OCI-LY1 (cell line): ENCODE measurements around the gene SLC13A2.

Source experiments
- H2AFZ ChIP-seq: fragments of 200-600 bp; sonication (generic), shearing (Covaris generic); 2 replicates; pipeline ENCODE4 v1.6.0; 2014; ENCODE audit warnings: antibody characterized with exemption, mild to moderate bottlenecking, low read length
- H3F3A ChIP-seq: fragments of 200-600 bp; sonication (generic), shearing (Covaris generic); 2 replicates; pipeline ENCODE4 v1.6.0; 2014; ENCODE audit warnings: mild to moderate bottlenecking, antibody characterized with exemption, low read length, moderate library complexity; ENCODE audit not compliant: insufficient read depth
- H3K27ac ChIP-seq: fragments of 200-600 bp; sonication (generic); 2 replicates; pipeline ENCODE4 v1.5.1; 2014; ENCODE audit warnings: low read length, mixed run types, mild to moderate bottlenecking, low read depth; ENCODE audit not compliant: poor library complexity, severe bottlenecking
- H3K27me3 ChIP-seq: fragments of 200-600 bp; sonication (generic); 2 replicates; pipeline ENCODE4 v1.6.0; 2014; ENCODE audit warnings: antibody characterized with exemption, mild to moderate bottlenecking, low read length, moderate library complexity; ENCODE audit not compliant: insufficient read depth
- H3K36me3 ChIP-seq: fragments of 200-600 bp; sonication (generic); 2 replicates; pipeline ENCODE4 v1.6.1; 2014; ENCODE audit warnings: mild to moderate bottlenecking, antibody characterized with exemption, low read length, moderate library complexity, mixed read lengths; ENCODE audit not compliant: insufficient read depth
- H3K4me1 ChIP-seq: fragments of 200-600 bp; sonication (generic); 2 replicates; pipeline ENCODE4 v1.5.1; 2014; ENCODE audit warnings: mild to moderate bottlenecking, low read length, moderate library complexity; ENCODE audit not compliant: insufficient read depth, severe bottlenecking
- H3K4me2 ChIP-seq: fragments of 200-600 bp; sonication (generic), shearing (Covaris generic); 2 replicates; pipeline ENCODE4 v1.6.1; 2014; ENCODE audit warnings: low read length
- H3K4me3 ChIP-seq: fragments of 200-600 bp; sonication (generic); 2 replicates; pipeline ENCODE4 v1.5.1; 2014; ENCODE audit warnings: low read length, low read depth, mild to moderate bottlenecking, mixed read lengths; ENCODE audit not compliant: poor library complexity, severe bottlenecking
- H3K79me2 ChIP-seq: fragments of 200-600 bp; shearing (Covaris generic); 2 replicates; pipeline ENCODE4 v1.6.1; 2016; ENCODE audit warnings: mixed run types, low read length, mixed read lengths; ENCODE audit not compliant: insufficient read depth
- H3K9ac ChIP-seq: fragments of 200-600 bp; sonication (generic), shearing (Covaris generic); 2 replicates; pipeline ENCODE4 v1.6.1; 2014; ENCODE audit warnings: mild to moderate bottlenecking, low read length, mixed read lengths
- H3K9me2 ChIP-seq: fragments of 200-600 bp; sonication (generic), shearing (Covaris generic); 2 replicates; pipeline ENCODE4 v1.6.1; 2014; ENCODE audit warnings: low read depth, mild to moderate bottlenecking, low read length, mixed read lengths
- H3K9me3 ChIP-seq: fragments of 200-600 bp; shearing (Covaris generic); 2 replicates; pipeline ENCODE4 v1.6.1; 2014; ENCODE audit warnings: low read length, mixed read lengths
- H4K20me1 ChIP-seq: fragments of 200-600 bp; sonication (generic), shearing (Covaris generic); 2 replicates; pipeline ENCODE4 v1.6.0; 2016; ENCODE audit warnings: mild to moderate bottlenecking, low read length; ENCODE audit not compliant: insufficient read depth
- EZH2 ChIP-seq: fragments of 200-600 bp; sonication (generic), shearing (Covaris generic); IDR thresholded peaks from 2 replicates; pipeline ENCODE4 v1.8.0; 2017; ENCODE audit warnings: borderline replicate concordance, mixed run types, mild to moderate bottlenecking, antibody characterized with exemption, low read length, moderate library complexity, mixed read lengths
- TF ChIP-seq, protein P1 (sequence below): fragments of 200-600 bp; sonication (generic), shearing (Covaris generic); IDR thresholded peaks from 2 replicates; pipeline ENCODE4 v1.5.1; 2017; ENCODE audit warnings: mild to moderate bottlenecking, antibody characterized with exemption, low read length, moderate library complexity, mixed read lengths

The SLC13A2 gene

DNA sequence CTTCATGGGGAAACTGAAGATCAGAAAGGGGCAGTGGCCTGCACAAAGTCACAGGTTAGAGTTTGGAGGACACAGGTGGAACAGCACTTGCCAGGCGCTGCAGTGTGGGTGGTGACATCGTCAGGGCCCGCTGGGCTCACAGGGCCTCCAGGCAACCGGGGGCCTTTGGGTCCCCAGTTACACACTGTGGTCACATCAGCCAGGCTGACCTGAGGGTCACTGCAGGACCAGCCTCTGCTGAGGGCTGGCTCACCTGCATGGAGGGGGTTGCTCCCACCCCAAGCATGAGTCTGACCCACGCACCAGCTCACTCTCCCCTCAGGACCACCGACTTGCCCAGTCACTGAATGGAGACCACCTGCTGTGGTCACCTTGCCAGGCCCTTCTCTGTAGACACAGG is 49.7 kb downstream of the SLC13A2 start:
- TF ChIP-seq, protein P1, sequence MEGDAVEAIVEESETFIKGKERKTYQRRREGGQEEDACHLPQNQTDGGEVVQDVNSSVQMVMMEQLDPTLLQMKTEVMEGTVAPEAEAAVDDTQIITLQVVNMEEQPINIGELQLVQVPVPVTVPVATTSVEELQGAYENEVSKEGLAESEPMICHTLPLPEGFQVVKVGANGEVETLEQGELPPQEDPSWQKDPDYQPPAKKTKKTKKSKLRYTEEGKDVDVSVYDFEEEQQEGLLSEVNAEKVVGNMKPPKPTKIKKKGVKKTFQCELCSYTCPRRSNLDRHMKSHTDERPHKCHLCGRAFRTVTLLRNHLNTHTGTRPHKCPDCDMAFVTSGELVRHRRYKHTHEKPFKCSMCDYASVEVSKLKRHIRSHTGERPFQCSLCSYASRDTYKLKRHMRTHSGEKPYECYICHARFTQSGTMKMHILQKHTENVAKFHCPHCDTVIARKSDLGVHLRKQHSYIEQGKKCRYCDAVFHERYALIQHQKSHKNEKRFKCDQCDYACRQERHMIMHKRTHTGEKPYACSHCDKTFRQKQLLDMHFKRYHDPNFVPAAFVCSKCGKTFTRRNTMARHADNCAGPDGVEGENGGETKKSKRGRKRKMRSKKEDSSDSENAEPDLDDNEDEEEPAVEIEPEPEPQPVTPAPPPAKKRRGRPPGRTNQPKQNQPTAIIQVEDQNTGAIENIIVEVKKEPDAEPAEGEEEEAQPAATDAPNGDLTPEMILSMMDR = no peak
- TF ChIP-seq EZH2 = no peak
- H3K36me3 ChIP-seq = no peaks in the 10 kb centered on the region
- H3K27ac ChIP-seq = no peak overlapping the region
- no peak overlapping the region for H3K4me3 ChIP-seq
- H3K4me2 ChIP-seq = no peak overlapping the region
- H3K9me2 ChIP-seq = no peaks in the 10 kb centered on the region
- no peaks in the 10 kb centered on the region for H3K79me2 ChIP-seq
- H3F3A ChIP-seq = no peaks in the 10 kb centered on the region
- H4K20me1 ChIP-seq = no peaks in the 10 kb centered on the region
- H3K4me1 ChIP-seq = no peaks in the 10 kb centered on the region
- H3K9me3 ChIP-seq = no peaks in the 10 kb centered on the region
- no peak overlapping the region for H2AFZ ChIP-seq
- no peak overlapping the region for H3K9ac ChIP-seq
- H3K27me3 ChIP-seq = peaks cover 6% of the 10 kb centered on the region; the same call in 1 of the 2 replicates

DNA sequence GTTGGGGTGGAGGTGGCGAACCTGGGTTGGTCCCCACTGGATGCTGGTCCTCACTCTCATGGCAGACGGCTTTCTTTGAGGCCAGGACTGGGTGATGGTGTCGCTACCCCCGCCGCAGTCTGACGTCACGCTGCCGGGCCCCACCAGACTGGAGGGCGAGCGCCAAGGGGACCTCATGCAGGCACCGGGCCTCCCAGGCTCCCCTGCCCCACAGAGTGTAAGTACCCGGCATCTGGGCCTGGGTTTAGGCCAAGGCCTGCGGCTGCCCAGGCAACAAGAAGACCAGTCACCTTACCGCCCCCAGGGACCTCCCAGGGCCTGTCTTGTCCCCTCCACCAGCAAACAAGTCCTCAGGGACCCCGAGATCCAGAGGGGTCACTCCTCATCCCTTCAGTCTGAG is 50.4 kb downstream of the SLC13A2 start:
- Histone ChIP-seq H3K79me2 (no peaks in the 10 kb centered on the region), H3F3A (no peaks in the 10 kb centered on the region), H4K20me1 (no peaks in the 10 kb centered on the region), H3K4me1 (no peaks in the 10 kb centered on the region), H3K36me3 (no peaks in the 10 kb centered on the region), H3K9ac (no peak overlapping the region), H3K4me3 (no peak overlapping the region), H2AFZ (no peak overlapping the region), H3K9me2 (no peaks in the 10 kb centered on the region), H3K27me3 (peaks cover 6% of the 10 kb centered on the region; the same call in 1 of the 2 replicates), H3K27ac (no peak overlapping the region), H3K4me2 (no peak overlapping the region), H3K9me3 (no peaks in the 10 kb centered on the region)
- no peak for TF ChIP-seq EZH2
- TF ChIP-seq, protein P1 = no peak

DNA sequence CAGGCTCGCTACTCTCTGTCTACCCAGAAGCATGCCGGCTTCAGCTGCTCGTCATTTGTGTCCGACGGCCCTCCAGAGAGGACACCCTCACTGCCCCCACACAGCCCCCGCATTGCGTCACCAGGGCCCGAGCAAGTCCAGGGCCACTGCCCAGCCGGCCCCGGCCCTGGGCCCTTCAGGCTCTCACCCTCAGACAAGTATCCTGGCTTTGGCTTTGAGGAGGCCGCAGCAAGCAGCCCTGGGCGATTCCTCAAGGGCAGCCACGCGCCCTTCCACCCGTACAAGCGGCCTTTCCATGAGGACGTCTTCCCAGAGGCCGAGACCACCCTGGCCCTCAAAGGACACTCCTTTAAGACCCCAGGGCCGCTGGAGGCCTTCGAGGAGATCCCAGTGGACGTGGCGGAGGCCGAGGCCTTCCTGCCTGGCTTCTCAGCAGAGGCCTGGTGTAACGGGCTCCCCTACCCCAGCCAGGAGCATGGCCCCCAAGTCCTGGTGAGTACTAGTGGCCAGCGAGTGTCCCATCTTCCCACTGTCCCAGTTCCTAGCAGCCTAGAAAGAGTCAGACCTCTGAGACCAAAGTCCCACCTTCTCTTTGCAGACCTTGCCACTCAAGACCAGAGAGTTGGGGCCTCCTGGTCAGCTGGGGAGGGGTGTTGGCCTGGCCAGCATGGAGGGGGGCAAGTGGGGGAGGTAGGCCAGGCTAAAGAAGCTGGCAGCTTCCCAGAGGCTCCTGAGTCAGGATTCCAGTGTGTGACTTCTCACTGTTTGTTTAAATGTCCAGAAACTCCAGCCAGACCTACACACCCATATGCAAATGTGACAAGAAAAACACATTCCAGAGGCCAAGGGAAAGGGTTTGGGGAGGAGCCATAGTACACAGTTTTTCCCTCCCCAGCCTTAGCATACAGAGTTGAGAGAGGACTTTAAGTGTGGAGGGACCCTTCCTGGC is 51.3 kb downstream of the SLC13A2 start:
- no peak overlapping the region for H3K4me2 ChIP-seq
- H3F3A ChIP-seq = no peaks in the 10 kb centered on the region
- peaks cover 6% of the 10 kb centered on the region; the same call in 1 of the 2 replicates for H3K27me3 ChIP-seq
- H3K9me2 ChIP-seq = no peaks in the 10 kb centered on the region
- no peak for TF ChIP-seq EZH2
- TF ChIP-seq, protein P1 = no peak
- H3K27ac ChIP-seq = no peak overlapping the region
- H3K4me3 ChIP-seq = no peak overlapping the region
- no peaks in the 10 kb centered on the region for H3K36me3 ChIP-seq
- H3K4me1 ChIP-seq = no peaks in the 10 kb centered on the region
- H3K79me2 ChIP-seq = no peaks in the 10 kb centered on the region
- H3K9me3 ChIP-seq = no peaks in the 10 kb centered on the region
- no peak overlapping the region for H3K9ac ChIP-seq
- no peak overlapping the region for H2AFZ ChIP-seq
- H4K20me1 ChIP-seq = no peaks in the 10 kb centered on the region
